H9 (cell line): ENCODE results near the gene CSMD2. TPM values are rescaled to one million over a fixed set of nuclear protein-coding genes. Genes with fewer than 3 reads are reported as not detected.

Experiments used
- DNase-seq: peaks from one replicate; pipeline ENCODE4 v3.0.0-alpha.2; 2017
- H2AFZ ChIP-seq: one replicate; pipeline ENCODE4 v1.6.1; 2013; ENCODE audit warnings: mild to moderate bottlenecking, low read length, control low read depth, moderate library complexity
- H2AK5ac ChIP-seq: 2 replicates; pipeline ENCODE4 v1.6.1; 2013; ENCODE audit warnings: low read length, control low read depth, mixed read lengths; ENCODE audit not compliant: insufficient read length
- H2BK120ac ChIP-seq: one replicate; pipeline ENCODE4 v1.6.1; 2013; ENCODE audit warnings: low read depth, mild to moderate bottlenecking, low read length, control low read depth, inconsistent platforms; ENCODE audit not compliant: poor library complexity, severe bottlenecking
- H2BK12ac ChIP-seq: 2 replicates; pipeline ENCODE4 v1.6.1; 2013; ENCODE audit warnings: low read length, control low read depth, mixed read lengths, low read depth; ENCODE audit not compliant: insufficient read length
- H2BK15ac ChIP-seq: 2 replicates; pipeline ENCODE4 v1.6.1; 2013; ENCODE audit warnings: low read depth, low read length, control low read depth
- H2BK20ac ChIP-seq: one replicate; pipeline ENCODE4 v1.6.1; 2013; ENCODE audit warnings: low read depth, mild to moderate bottlenecking, low read length, control low read depth, inconsistent platforms; ENCODE audit not compliant: poor library complexity, severe bottlenecking
- H2BK5ac ChIP-seq: 2 replicates; pipeline ENCODE4 v1.6.1; 2013; ENCODE audit warnings: low read length, control low read depth, mixed read lengths; ENCODE audit not compliant: insufficient read length
- H3K14ac ChIP-seq: 2 replicates; pipeline ENCODE4 v1.6.1; 2013; ENCODE audit warnings: low read length, control low read depth; ENCODE audit not compliant: insufficient read depth
- H3K18ac ChIP-seq: 2 replicates; pipeline ENCODE4 v1.6.1; 2013; ENCODE audit warnings: low read depth, mild to moderate bottlenecking, mixed read lengths, low read length, control low read depth; ENCODE audit not compliant: insufficient read length
- H3K23ac ChIP-seq: 2 replicates; pipeline ENCODE4 v1.6.1; 2013; ENCODE audit warnings: low read length, control low read depth, mixed read lengths, low read depth; ENCODE audit not compliant: insufficient read length
- H3K23me2 ChIP-seq: 2 replicates; pipeline ENCODE4 v1.6.1; 2013; ENCODE audit warnings: low read depth, mild to moderate bottlenecking, mixed read lengths, low read length, control low read depth; ENCODE audit not compliant: insufficient read length, poor library complexity, severe bottlenecking
- H3K27ac ChIP-seq: 2 replicates; pipeline ENCODE4 v1.5.1; 2013; ENCODE audit warnings: low read length, control low read depth, mixed read lengths, low read depth; ENCODE audit not compliant: insufficient read length
- H3K27me3 ChIP-seq: 2 replicates; pipeline ENCODE4 v1.6.1; 2013; ENCODE audit warnings: low read length, control low read depth, inconsistent platforms; ENCODE audit not compliant: insufficient read depth
- H3K4ac ChIP-seq: 2 replicates; pipeline ENCODE4 v1.6.1; 2013; ENCODE audit warnings: low read depth, mild to moderate bottlenecking, control low read depth, inconsistent platforms, low read length, moderate library complexity
- H3K4me1 ChIP-seq: 2 replicates; pipeline ENCODE4 v1.6.1; 2013; ENCODE audit warnings: low read length, control low read depth, inconsistent platforms; ENCODE audit not compliant: insufficient read depth
- H3K4me2 ChIP-seq: 2 replicates; pipeline ENCODE4 v1.6.1; 2013; ENCODE audit warnings: low read length, control low read depth, mixed read lengths; ENCODE audit not compliant: insufficient read length, insufficient read depth
- H3K56ac ChIP-seq: 2 replicates; pipeline ENCODE4 v1.6.1; 2013; ENCODE audit warnings: low read depth, mild to moderate bottlenecking, mixed read lengths, low read length, control low read depth; ENCODE audit not compliant: insufficient read length
- H3K79me1 ChIP-seq: 2 replicates; pipeline ENCODE4 v1.6.1; 2013; ENCODE audit warnings: low read depth, mild to moderate bottlenecking, moderate library complexity, low read length, control low read depth, inconsistent platforms; ENCODE audit not compliant: insufficient read depth, poor library complexity, severe bottlenecking
- H3K79me2 ChIP-seq: 2 replicates; pipeline ENCODE4 v1.6.1; 2013; ENCODE audit warnings: low read length, control low read depth, inconsistent platforms; ENCODE audit not compliant: insufficient read depth
- H3K9ac ChIP-seq: 2 replicates; pipeline ENCODE4 v1.6.1; 2013; ENCODE audit warnings: low read length, control low read depth, mixed read lengths; ENCODE audit not compliant: insufficient read length; ENCODE audit errors: extremely low read depth
- H3K9me3 ChIP-seq: one replicate; pipeline ENCODE4 v1.6.1; 2013; ENCODE audit warnings: low read depth, low read length, inconsistent platforms; ENCODE audit not compliant: control insufficient read depth
- H3T11ph ChIP-seq: one replicate; pipeline ENCODE4 v1.6.1; 2013; ENCODE audit warnings: mild to moderate bottlenecking, low read length, control low read depth, inconsistent platforms
- H4K20me1 ChIP-seq: one replicate; pipeline ENCODE4 v1.6.1; 2013; ENCODE audit not compliant: control insufficient read depth, insufficient read length, insufficient read depth
- H4K5ac ChIP-seq: 2 replicates; pipeline ENCODE4 v1.6.1; 2013; ENCODE audit warnings: low read depth, mild to moderate bottlenecking, mixed read lengths, low read length, control low read depth; ENCODE audit not compliant: insufficient read length
- H4K8ac ChIP-seq: replicated peaks from 2 replicates; pipeline ENCODE4 v1.6.1; 2013; ENCODE audit warnings: low read length, control low read depth, mixed read lengths, low read depth; ENCODE audit not compliant: insufficient read length
- H4K91ac ChIP-seq: 2 replicates; pipeline ENCODE4 v1.6.1; 2013; ENCODE audit warnings: low read depth, mild to moderate bottlenecking, moderate library complexity, mixed read lengths, low read length, control low read depth; ENCODE audit not compliant: insufficient read length
- H3K27ac Mint-ChIP-seq, 3 experiments: 2 replicates in 2 of 3; 3 replicates in 1 of 3; pipeline ENCODE4 v1.8.0; 2020 to 2021; ENCODE audit warnings: mixed read lengths in 3 of 3, mild to moderate bottlenecking in 1 of 3, moderate library complexity in 1 of 3
- H3K27me3 Mint-ChIP-seq: 2 replicates; pipeline ENCODE4 v1.8.0; 2021; ENCODE audit warnings: low read depth, mild to moderate bottlenecking, moderate library complexity, mixed read lengths
- H3K36me3 Mint-ChIP-seq, 3 experiments: 2 replicates in 2 of 3; 3 replicates in 1 of 3; pipeline ENCODE4 v1.8.0; 2020 to 2021; ENCODE audit warnings: low read depth in 3 of 3, mixed read lengths in 3 of 3; ENCODE audit not compliant: insufficient read depth in 1 of 3
- H3K4me1 Mint-ChIP-seq, 2 experiments: 2 replicates each; pipeline ENCODE4 v1.8.0; 2020; ENCODE audit warnings: mixed read lengths in 2 of 2
- H3K4me3 Mint-ChIP-seq, 2 experiments: 2 replicates in 1 of 2; 3 replicates in 1 of 2; pipeline ENCODE4 v1.8.0; 2020 to 2021; ENCODE audit warnings: mild to moderate bottlenecking in 2 of 2, mixed read lengths in 2 of 2, moderate library complexity in 1 of 2
- H3K9me3 Mint-ChIP-seq, 2 experiments: 2 replicates in 1 of 2; 3 replicates in 1 of 2; pipeline ENCODE4 v1.8.0; 2020; ENCODE audit warnings: mild to moderate bottlenecking in 2 of 2, mixed read lengths in 2 of 2, moderate library complexity in 1 of 2
- WGBS: extraction: QIAGEN DNeasy Blood & Tissue Kit; methylation state at CpG from one replicate; pipeline ENCODE4 v1.1.7; 2013; ENCODE audit warnings: missing lambda C conversion rate, low lambda C conversion rate, mixed read lengths; ENCODE audit not compliant: insufficient read length; ENCODE audit errors: extremely low coverage; 5-methylcytosine and 5-hydroxymethylcytosine counted together
- total RNA-seq: library from RNA; stranded (reverse); gene quantifications from 2 replicates; pipeline ENCODE4 v1.2.1, GENCODE V29; 2021
- TF ChIP-seq, protein P1 (sequence below): fragments of 200-600 bp; sonication (generic); conservative IDR thresholded peaks from 3 replicates; pipeline ENCODE4 v1.8.0; 2021; ENCODE audit warnings: antibody characterized with exemption, mild to moderate bottlenecking

CSMD2 gene
- total RNA-seq, 1 experiment from 2014 or later = 6.4 TPM

DNA sequence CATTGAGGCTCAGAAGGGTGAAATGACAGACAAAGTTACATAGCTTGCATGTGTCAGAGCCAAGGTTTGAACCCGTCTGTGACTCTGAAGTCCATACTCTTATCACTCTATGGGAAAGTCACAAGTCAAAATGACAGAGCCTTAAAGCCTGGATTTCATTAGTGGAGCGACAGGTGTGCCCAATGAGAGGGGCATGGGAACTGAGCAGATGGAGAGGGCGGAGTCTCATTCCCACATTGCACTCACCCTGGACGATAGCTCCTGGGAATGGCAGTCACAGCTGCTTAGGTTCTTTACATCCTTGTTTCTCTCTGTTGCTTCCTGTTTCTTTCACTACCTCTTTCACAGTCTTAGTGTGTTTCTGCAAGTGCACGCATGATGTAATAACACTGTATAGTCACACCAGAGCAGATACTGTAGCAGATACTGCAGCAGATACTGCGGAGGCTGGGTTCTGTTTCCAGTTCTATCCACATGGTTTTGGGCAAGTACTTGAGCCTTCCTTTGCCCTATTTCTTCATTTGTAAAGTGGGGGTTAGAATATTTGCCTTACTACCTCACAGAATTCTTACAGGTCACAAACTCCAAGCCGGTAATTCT lies 565.4 kb downstream of the CSMD2 start:
- H3K4me1 Mint-ChIP-seq = no peaks in the 10 kb centered on the region

More for the DNA sequence above, 565.4 kb downstream of the CSMD2 start:
- Histone ChIP-seq H3K79me1 (no peaks in the 10 kb centered on the region), H4K91ac (no peak overlapping the region), H4K8ac (no peak overlapping the region), H4K5ac (no peak overlapping the region), H2BK120ac (no peak overlapping the region), H3K4me1 (no peaks in the 10 kb centered on the region), H3K14ac (no peak overlapping the region), H3K9me3 (no peaks in the 10 kb centered on the region), H2BK20ac (no peak overlapping the region), H2AFZ (no peak overlapping the region), H3K4me2 (no peak overlapping the region), H3K9ac (no peak overlapping the region), H3T11ph (no peak overlapping the region), H3K27me3 (no peaks in the 10 kb centered on the region), H3K18ac (no peak overlapping the region), H3K4ac (no peak overlapping the region), H2BK15ac (no peak overlapping the region), H2AK5ac (no peak overlapping the region), H4K20me1 (no peaks in the 10 kb centered on the region), H2BK12ac (no peak overlapping the region), H3K79me2 (no peaks in the 10 kb centered on the region), H2BK5ac (no peak overlapping the region), H3K27ac (no peak overlapping the region), H3K23ac (no peak overlapping the region), H3K56ac (no peak overlapping the region), H3K23me2 (no peaks in the 10 kb centered on the region)
- whole genome bisulfite sequencing = no CpG with 5 or more reads among the region's 7 CpGs
- Mint-ChIP-seq H3K4me3 (no peak overlapping the region), H3K27ac (no peak overlapping the region), H3K27me3 (no peaks in the 10 kb centered on the region; the same call in 1 of the 2 replicates), H3K36me3 (peaks cover 0 to 7% (median 7%) of the 10 kb centered on the region in 3 experiments; a peak in 5 of 7 replicates), H3K9me3 (no peaks in the 10 kb centered on the region)
- TF ChIP-seq, protein P1, sequence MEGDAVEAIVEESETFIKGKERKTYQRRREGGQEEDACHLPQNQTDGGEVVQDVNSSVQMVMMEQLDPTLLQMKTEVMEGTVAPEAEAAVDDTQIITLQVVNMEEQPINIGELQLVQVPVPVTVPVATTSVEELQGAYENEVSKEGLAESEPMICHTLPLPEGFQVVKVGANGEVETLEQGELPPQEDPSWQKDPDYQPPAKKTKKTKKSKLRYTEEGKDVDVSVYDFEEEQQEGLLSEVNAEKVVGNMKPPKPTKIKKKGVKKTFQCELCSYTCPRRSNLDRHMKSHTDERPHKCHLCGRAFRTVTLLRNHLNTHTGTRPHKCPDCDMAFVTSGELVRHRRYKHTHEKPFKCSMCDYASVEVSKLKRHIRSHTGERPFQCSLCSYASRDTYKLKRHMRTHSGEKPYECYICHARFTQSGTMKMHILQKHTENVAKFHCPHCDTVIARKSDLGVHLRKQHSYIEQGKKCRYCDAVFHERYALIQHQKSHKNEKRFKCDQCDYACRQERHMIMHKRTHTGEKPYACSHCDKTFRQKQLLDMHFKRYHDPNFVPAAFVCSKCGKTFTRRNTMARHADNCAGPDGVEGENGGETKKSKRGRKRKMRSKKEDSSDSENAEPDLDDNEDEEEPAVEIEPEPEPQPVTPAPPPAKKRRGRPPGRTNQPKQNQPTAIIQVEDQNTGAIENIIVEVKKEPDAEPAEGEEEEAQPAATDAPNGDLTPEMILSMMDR = no peak
- DNase-seq = no peak
